Activated CD4-positive, alpha-beta T cell treated with anti-CD3 and anti-CD28 coated beads, Interleukin-2, amount 50 U/mL, for 4 hours (primary cell): ENCODE measurements around the gene SCARF2.
A peak's percentile ranks its signal among the peaks of the same experiment; 100 is the strongest.
"Not testable (repeated sequence)": the region's sequence is repeated elsewhere in the genome, so short reads cannot be mapped to it uniquely, and the experiment has no call there.

ENCODE experiments used
- DNase-seq, 2 experiments: peaks; one replicate each; pipeline ENCODE4 v3.0.0-alpha.2; 2020

SCARF2 gene

DNA sequence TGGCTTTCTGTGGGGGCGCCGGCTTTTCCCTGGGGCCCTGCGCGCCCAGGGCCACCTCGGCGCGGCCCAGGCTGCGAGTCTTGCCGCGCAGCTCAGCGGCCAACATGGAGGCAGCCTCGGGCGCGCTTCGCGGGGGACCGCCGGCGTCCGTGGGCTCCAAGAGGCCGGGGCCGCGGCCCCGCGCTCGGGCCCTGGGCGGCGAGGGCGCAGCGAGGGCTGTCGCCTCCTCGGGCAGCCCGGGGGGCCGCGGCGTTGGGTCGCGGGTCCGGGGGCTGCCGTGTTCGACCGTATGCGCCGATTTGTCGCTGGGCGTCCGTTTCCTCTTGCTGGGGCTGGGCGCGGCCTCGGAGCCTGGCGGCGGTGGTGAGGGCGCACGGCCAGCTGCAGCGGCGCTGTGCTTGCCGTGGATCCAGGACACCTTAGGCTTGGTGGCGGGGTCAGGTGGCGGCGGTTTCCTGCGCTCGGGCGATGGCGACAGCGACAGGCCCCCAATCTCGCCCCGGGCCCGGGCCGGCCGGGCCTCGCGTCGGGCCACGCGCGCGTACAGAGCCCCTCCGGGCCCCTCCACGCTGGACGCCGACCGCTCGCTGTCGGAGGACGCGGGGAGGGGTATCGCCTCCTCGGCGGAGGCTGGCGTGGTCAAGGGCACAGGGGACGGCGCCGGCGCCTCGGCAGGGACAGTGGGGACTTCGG lies 11.9 kb downstream of the SCARF2 start:
- DNase-seq = no peak

DNA sequence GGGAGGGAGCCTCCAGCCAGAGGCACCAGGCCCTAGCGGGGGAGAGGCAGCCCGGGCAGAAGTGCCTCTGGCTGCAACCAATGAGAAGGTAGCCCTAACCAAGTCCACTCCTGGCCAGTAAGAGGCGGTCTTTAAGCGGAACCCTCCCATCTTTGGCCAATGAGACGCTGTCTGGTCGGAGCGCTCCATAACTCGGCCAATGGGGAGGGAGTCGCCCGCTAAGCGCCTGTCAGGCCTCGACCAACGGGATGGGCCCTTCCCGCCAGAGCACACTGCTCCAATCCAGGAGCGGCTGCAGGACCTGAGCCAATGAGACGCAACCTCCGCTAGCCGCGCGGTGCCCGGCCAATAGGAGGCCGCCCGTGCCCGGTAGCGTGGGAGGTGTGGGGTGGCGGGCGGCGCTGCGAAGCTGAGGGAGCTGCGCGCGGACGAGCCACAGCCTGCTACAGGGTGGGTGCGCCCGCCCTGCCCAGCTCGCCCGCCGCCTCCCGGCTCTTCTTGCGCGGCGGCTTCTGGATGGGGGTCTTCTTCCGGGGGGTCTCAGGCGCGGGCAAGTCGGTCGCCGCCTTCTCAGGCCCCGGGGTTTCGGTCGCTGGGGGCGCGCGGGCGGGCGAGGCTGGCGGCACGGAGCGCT lies 12.6 kb downstream of the SCARF2 start:
- no peak for DNase-seq

DNA sequence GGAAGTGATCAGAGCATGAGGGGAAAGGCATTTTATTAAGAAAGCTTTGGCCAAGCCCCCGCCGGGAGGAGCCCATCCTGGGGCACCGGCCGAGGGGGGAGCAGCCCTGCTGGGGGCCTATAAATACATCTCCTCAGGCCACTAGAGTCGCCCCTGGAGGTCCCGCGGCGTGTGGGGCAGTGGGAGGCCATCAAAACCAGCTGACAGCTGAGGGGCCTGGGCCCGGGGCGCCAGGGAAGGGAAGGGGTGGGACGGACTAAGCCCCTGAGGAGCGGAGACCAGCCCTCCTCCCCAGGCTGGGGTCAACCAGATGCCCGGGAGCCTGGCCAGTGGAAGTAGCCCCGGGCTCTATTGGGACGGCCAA lies 13.1 kb downstream of the SCARF2 start:
- no peak for DNase-seq

DNA sequence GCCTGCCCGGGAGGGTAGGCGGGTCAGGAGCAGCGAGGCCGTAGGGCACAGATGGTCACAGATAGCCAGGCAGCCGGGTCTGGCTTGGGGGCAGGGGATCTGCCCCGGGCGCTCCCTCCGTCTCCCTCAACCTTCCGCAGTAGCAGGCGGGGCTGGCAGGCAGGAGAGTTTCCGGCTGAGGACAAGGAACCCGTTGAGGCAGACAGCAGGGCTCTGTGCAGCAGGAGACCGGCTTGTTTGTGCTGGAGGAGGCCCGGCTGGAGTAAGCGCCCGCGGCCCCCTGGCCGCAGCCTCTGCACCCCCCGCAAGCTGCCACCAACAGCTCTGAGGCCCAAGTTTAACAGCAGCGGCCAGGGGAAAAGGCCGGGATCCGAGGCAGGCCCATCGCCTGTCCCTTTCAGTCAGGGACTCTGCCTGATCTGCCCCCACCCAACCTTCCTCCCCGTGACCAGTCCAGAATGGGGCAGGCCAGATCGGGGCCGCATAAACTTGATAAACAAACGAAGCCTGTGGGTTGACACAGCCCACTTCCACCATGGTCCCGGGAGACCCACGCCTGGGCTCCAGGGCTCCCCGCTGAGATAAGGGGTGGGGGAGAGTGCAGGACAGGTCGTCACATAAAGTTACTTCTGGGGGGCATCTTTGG lies 13.6 kb downstream of the SCARF2 start:
- DNase-seq = no peak

DNA sequence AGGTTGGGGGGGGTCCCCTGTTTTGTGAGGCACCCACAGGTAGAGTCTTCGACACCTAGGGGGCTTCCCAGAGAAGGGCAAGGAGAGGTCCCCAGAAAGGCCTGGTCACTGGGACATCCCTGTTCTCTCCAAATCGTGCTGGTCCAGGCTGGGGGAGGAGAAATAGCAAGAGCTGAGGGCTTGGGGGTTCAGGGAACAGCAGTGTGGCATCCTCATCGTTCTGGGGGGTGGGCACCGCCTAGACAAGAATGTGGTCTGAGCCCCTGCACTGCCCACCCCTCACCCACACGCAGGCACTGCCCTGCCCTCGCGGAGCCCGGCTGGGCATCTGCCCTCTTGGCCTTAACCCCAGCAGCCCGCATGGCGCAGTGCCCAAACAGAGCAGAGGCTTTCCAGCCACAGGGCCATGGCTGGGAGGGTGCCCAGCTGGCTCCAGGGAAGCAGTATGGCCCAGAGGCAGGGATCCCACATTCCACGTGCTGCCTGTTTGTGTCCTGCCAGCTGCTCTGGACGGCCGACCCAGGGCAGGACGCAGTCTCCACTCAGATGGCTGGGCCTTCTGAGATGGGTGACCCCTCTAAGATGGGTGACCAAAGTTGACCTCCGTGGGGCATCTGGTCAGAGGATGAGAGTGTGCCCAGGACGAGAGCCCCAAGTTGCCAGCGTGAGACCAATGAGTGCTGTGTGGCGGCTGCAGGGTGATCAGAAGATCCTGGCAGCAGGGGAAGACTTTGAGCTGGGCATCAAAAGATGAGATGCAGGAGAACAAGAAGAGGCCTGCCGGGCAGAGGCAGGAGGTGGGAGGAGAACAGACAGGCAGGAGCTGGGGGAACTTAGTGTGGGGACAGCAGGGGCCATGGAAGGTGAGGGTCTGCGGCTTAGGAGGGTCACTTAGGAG lies 14.4 kb downstream of the SCARF2 start:
- DNase-seq = no peak

DNA sequence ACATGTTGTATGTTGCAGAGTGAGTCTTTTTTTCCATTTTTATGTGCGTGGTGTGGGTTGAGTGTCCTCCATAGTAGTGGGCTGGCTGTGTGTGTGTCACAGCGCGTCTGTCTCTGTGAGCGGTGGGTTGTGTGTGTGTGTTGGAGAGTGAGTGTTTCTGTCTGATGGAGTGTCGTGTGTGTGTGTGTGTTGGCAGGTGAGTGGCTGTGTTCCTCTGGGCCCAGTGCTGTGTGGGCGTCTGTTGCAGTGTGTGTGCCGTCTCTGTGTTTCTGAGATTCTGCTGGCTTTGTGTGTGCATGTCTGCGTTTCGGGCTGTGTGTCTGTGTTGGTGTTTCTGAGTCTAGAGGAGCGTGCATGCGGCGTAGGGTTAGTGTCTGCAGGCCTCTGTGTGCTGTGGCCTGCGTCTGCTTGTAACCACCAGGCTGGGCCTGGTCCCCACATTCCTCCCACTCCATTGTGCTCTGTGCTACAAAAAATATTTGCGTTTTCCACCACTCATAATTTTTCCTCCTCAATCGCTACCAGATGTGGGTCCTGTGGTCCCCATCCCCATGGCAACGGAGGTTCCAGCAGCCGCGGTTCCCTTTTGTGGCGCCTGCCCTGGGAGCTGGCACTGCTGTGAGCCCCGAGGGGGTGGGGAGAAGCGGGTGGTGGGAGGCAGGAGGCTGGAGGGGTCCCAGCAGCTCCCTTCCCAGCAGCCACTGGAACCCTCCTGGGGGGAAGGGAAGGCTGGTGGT lies 15.2 kb downstream of the SCARF2 start:
- DNase-seq = no peak

DNA sequence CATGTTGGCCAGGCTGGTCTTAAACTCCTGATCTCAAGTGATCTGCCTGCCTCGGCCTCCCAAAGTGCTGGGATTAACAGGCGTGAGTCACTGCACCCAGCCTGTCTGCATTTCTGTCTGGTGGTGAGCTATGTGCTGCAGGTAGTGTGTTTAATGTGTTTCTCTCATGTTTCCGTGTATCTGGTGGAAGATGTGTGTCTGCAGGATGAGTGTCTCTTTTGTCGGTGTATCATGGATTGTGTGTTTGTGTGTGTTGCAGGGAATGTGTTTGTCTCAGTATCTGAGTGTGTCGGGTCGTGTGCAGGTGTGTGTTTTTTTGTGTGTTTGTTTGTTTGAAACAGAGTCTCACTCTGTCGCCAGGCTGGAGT lies 16.1 kb downstream of the SCARF2 start:
- DNase-seq = no peak

DNA sequence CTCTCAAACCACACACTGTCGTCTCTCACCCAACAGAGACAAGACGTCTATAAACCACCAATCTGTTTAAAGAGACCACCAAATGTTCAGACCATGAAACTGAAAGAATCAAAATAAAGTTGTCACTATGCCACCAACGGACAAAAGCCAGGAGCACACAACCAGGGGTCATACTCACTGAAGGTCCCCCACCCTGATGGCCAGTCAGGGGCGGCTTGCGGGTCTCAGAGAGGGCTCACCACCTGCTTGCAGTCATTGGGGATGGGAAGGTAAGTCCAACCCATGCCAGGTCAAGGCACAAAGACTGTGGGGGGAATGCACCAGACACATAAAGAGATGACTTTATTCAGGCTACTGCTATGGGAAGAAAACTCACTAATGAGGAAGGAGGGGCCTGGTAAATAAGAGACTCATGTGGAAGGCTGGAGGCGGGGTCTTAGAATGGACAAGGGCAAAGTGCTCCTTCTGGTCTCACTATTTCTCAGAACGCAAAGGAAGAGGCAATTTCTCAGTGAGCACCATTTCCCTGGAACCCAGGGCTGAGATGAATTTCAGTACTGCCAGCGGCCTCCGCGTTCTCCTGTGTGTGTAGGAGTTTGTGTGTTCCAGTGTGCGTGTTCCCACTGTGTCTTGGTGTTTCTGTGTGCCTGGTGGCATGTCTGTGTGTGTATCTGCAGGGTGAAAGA lies 17.3 kb downstream of the SCARF2 start:
- DNase-seq = no peak

DNA sequence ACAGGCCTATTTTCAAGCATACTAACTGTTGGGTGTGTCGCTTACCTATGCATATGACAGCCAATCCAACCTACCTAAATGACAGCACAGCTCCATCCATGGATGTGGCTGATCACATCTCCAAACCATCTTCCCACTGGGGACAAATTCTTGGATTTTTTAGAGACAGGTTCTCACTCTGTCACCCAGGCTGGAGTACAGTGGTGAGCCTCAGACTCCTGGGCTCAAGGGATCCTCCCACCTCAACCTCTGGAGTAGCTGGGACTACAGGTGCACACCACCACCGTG lies 18.0 kb downstream of the SCARF2 start:
- DNase-seq = no peak

DNA sequence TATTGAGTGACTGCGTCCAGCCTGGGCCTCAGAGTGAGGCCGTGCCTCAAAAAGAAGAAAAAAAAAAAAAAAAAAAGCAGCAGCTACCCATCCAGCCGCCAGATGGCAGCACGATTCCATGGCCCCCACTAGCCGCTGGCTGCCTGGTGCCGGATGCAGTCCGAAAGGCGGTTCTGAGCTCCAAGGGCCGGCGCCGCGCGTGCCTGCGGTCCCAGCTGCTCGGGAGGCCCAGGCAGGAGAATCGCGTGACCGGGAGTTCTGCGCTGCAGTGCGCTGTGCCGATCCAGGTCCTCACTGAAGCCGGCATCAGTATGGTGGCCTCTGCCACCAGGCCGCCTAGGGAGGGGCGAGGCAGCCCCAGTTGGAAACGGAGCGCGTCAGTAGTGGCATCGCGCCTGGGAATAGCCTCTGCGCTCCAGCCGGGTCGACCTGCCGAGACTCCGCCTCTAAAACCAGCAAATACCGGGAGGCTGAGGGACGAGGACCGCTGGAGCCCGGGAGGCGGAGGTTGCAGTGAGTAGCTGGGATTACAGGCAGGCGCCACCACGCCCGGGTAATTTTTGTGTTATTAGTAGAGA lies 19.3 kb downstream of the SCARF2 start:
- DNase-seq = peak; percentile 58 to 61

DNA sequence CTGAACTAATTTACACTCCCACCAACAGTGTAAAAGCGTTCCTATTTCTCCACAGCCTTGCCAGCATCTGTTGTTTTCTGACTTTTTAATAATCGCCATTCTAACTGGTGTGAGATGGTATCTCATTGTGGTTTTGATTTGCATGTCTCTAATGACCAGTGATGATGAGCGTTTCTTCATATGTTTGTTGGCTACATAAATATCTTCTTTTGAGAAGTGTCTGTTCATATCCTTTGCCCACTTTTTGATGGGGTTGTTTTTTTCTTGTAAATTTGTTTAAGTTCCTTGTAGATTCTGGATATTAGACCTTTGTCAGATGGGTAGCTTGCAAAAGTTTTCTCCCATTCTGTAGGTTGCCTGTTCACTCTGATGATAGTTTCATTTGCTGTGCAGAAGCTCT lies 21.9 kb downstream of the SCARF2 start:
- not testable (repeated sequence) for DNase-seq

DNA sequence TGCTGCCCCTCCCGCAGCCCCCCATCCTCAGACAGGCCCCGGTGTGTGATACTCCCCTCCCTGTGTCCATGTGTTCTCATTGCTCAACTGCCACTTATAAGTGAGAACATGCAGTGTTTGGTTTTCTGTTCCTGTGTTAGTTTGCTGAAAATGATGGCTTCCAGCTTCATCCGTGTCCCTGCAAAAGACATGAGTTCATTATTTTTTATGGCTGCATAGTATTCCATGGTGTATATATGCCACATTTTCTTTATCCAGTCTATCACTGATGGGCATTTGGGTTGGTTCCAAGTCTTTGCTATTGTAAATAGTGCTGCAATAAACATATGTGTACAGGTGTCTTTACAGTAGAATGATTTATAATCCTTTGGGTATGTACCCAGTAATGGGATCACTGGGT lies 22.4 kb downstream of the SCARF2 start:
- not testable (repeated sequence) for DNase-seq

DNA sequence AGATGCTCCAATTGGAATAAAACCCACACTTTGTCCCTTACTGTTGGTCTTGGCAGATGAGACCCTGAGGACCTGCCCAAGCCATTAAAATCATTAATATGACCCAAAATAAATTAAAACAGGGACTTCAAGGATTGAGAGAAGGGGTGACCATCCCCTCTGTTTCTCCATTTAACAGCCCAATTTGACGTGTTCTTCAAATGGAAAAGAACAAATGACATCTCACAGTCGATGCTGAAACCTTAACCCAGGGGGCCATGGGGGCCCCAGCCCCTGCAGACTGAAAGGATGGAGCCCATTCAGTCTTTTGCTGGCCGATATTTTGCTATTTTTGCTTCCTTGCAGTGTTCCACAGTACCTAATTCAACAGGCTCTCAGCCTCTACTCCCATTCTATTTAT lies 23.2 kb downstream of the SCARF2 start:
- no peak for DNase-seq

DNA sequence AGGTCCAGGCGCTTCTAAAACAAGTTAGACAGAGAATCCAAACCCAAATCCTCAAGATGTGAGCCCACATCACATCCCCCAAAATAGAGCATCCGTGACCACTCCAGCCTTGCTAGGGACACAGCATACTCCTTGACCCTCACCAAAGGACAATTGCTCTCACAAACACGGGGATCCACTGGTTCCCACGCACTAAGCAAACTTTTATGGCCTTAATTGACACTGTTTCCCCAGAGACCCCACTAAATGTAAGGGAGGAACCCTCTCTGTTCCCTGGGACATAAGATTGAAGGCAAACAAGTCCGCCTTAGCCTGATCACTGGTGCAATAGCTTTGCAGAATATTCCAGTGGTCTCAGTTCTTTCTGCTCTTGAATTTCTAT lies 23.6 kb downstream of the SCARF2 start:
- DNase-seq = no peak

DNA sequence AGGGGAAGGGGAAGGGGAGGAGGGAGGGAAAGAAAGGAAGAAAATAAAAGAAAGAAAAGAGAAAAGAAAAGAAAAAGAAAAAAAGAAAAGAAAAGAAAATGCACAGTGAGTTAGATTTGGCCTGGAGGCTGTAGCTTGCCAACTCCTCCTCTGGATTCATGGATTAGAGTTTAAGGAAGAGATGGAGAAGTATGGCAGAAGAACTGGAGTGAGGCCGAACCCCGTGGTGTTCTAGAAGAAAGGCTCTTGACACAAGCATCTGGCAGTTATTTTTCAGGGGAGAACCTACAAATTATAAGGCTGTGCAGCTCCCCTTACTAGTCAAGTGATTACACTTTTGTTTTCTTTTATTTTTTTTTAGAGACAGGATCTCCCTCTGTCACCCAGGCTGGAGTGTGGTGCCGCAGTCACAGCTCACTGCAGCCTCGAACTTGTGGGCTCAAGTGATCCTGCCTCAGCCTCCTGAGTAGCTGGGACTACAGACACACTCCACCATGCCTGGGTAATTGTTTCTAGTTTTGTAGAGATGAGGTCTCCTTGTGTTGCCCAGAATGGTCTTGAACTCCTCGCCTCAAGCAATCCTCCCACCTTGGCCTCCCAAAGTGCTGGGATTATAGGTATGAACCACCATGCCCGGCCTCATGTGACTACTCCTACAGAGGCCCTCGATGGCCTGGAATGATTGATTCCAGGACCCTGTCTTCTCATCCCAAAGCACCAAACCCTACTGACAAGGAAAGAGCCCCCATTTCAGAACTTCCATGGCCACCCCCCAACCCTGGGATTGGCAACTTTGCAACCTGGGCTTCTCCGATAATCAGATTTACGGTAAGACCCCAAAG lies 24.2 kb downstream of the SCARF2 start:
- no peak for DNase-seq

DNA sequence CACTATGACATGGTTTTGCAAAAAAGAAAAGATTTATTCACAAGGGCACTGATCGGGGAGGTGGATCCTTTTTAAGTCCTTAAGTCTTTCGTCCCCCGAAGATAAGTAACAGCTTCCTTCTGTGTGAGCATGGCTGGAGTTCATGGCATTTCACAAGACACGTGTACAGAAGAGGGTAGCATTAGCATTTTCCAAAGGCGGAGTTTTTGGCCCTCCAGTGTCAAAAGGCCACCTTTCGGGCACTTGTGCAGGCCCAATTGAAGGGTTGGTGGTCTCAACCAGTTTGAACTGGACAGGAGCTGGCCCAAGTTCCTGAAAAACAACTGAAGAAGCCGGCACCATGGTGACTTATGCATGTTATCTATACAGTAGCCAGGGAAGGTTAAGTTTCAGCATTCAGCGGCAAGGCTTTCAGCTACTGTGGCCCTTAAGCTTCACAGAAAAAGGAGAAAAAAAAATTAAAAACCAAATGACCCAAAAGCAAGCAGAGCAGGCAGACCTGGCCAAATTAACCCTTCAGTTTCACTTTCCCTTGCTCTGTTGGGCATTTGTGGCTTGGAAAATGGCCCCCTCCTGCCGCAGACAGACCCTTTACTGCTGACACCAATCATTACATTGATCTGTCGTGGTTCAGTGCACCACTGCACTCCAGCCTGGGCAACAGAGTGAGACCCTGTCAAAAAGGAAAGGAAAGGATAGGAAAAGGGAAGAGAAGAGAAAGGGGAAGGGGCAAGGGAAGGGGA lies 25.0 kb downstream of the SCARF2 start:
- DNase-seq = no peak

DNA sequence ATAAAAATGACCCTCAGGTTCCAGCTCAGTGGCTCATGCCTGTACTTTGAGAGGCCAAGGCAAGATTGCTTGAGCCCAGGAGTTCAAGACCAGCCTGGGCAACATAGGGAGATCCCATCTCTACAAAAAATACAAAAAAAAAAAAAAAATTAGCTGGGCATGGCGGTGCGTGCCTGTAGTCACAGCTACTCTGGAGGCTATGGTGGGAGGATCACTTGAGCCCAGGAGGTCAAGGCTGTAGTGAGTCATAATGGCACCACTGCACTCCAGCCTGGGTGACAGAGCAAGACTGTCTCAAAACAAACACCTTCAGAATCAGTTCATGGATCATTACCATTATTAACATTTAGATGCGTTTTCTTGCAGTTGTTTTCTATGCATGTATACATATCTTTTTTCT lies 28.2 kb downstream of the SCARF2 start:
- not testable (repeated sequence) for DNase-seq

DNA sequence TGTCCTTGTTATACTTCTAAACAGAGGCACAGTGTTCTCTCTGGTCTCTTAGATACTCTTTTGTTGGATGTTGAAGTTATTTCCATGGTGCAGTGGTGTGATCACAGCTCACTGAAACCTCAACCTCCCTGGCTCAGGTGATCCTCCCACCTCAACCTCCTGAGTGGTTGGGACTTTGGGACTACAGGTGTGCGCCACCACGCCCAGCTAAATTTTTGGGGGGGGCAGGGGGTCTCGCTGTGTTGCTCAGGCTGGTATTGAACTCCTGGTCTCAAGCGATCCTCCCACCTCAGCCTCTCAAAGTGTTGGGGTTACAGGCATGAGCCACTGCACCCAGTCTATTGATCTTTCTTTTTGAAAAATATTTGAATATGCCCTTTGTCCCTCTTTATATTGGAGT lies 28.7 kb downstream of the SCARF2 start:
- DNase-seq = no peak

DNA sequence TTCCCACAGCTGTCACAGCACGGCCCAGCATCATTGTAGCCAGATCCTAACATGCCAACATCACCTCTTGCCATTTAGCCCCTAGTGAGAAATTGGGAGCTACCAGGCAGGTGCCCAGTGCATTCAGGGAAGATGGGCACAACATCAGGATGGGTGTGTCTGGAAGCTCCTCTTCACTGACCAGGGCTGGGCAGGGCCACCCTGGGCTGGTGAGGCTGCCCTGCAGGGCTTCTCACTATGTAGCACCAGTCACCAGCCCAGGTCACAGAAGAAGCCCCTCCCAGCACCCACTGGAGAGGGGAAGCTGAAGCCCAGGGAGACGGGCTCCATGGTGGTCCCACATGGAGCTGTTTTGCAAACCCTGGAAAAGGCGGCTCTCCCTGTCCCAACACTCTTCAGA lies 29.8 kb downstream of the SCARF2 start:
- DNase-seq = no peak

DNA sequence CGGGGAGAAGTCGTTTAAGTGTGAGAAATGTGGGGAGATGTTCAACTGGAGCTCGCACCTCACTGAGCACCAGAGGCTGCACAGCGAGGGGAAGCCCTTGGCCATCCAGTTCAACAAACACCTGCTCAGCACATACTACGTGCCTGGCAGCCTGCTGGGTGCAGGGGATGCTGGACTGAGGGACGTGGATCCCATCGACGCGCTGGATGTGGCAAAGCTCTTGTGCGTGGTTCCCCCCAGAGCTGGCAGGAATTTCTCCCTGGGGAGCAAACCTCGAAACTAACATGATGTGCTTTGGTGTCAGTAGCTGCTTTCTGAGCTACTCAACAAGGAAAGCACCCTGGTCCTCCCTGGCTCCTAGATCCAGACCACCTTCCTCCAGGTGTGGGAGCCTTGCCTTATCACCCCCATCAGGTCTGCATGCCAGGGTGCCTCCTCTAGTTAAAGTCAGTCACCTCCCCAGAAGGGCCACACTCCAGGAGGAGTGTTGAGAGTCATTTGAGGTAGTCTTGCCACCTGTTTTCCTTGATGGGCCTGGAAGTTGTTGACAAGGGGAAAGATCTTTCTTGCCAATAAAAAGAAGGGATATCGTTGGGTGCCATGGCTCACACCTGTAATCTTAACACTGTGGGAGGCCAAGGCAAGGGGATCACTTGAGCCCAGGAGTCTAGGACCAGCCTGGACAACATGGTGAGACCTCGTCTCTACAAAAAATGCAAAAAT lies 30.8 kb downstream of the SCARF2 start:
- no peak for DNase-seq
